PFSK-1 (cell line): ENCODE results near the gene CABLES2.
A peak's percentile ranks its signal among the peaks of the same experiment; 100 is the strongest.

Source experiments
- POLR2AphosphoS5 ChIP-seq: IDR thresholded peaks from 2 replicates; pipeline ENCODE4 v1.6.1; 2012; ENCODE audit warnings: low read depth, mild to moderate bottlenecking, control low read depth, low read length, moderate library complexity
- REST ChIP-seq, 2 experiments: IDR thresholded peaks; 2 replicates each; pipeline versions ENCODE4 v1.6.1 to v1.8.0; 2011 to 2012; ENCODE audit warnings: low read depth in 2 of 2, low read length in 2 of 2, control low read depth in 1 of 2, inconsistent platforms in 1 of 2, mild to moderate bottlenecking in 1 of 2, moderate library complexity in 1 of 2; ENCODE audit not compliant: insufficient read depth in 1 of 2
- SIN3A ChIP-seq: IDR thresholded peaks from 2 replicates; pipeline ENCODE4 v1.6.1; 2012; ENCODE audit warnings: mild to moderate bottlenecking, low read length, moderate library complexity, borderline replicate concordance; ENCODE audit not compliant: insufficient read depth
- TAF1 ChIP-seq: IDR thresholded peaks from 2 replicates; pipeline ENCODE4 v1.6.1; 2012; ENCODE audit warnings: low read length, control low read depth, borderline replicate concordance; ENCODE audit not compliant: insufficient read depth

GRCh38 chr20:62386383-62387218 is 20.5 kb downstream of the CABLES2 start, which contains the start of gene RPS21:
- TF ChIP-seq SIN3A (no peak; the same call in 1 of the 2 replicates), TAF1 (peak; percentile 93; the same call in 1 of the 2 replicates), REST (IDR thresholded peaks at IDR 0.05; ENCODE audit: insufficient read depth in 1 of 2, low read depth in 2 of 2, low read length in 2 of 2) (peak in 1 of 2 experiments; percentile 31; a peak in 1 of 4 replicates), POLR2AphosphoS5 (peak; percentile 98)
